GM19193 (cell line): Measurements from ENCODE around the gene CBFA2T3.

Experiments used
- POLR2A ChIP-seq: IDR thresholded peaks from 4 replicates; pipeline ENCODE4 v1.6.1; 2011; ENCODE audit not compliant: insufficient read depth, insufficient read length; ENCODE audit errors: extremely low read depth

CBFA2T3 gene

DNA sequence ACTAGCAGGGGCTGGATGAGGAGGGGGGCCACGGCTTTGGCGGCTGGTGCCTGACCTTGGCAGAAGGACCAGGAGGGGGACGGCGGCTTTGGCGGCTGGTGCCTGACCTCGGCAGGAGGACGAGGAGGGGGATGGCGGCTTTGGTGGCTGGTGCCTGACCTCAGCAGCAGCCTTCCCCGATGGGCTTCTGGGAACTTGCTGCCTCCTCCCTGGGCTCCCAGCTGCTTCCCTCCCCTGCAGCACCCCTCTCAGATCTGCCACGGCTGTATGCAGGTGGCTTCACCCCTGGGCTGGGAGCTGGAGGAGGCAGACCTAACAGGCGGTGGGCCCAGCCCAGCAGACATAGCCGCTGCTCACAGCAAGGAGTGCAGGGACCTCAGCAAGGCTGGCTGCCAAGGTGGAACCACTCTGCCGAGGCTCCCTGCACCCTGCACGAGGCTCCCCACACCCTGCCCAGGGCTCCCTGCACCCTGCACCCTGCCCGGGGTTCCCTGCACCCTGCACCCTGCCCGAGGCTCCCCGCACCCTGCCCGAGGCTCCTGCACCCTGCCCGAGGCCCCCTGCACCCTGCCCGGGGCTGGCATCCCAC is 38.4 kb upstream of the CBFA2T3 start:
- no peak for TF ChIP-seq POLR2A

DNA sequence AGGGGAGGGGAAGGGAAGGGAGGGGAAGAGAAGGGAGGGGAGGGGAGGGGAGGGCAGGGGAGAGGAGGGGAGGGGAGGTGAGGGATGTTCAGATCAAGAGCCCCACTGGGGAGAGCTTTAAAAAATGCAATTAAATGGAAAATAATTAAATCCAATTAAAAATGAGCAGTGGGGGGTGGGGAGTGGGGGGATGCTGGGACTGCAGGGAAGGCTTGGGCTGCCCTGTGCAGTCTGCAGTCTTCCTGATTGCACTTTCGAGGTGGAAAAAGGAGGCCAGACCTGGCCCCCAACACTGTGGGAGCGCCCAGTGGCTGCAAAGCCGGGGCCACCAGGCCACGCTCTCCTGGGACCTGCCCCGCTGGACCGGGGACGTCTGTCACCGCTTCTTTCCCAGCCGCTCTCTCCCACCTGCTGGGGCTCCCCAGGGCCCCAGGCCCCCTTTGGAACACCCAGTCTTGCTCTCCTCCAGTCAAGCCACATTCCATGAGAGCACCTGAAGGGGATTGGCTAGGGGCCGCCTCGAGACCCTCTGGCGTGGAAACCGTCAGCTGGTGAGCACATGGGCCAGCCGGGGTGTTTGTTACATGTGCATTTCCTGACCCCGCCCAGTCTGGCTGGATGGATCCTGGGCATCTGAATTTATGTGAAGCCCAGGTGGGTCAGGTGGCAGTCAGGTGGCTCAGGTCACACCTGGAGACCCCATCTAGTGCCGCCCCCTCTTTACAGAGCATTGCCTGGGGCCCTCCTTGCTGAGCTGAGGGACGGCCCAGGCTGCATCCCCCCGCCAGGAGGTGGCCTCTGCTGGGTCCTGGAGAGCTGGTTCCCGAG is 37.6 kb upstream of the CBFA2T3 start:
- TF ChIP-seq POLR2A, result no peak

DNA sequence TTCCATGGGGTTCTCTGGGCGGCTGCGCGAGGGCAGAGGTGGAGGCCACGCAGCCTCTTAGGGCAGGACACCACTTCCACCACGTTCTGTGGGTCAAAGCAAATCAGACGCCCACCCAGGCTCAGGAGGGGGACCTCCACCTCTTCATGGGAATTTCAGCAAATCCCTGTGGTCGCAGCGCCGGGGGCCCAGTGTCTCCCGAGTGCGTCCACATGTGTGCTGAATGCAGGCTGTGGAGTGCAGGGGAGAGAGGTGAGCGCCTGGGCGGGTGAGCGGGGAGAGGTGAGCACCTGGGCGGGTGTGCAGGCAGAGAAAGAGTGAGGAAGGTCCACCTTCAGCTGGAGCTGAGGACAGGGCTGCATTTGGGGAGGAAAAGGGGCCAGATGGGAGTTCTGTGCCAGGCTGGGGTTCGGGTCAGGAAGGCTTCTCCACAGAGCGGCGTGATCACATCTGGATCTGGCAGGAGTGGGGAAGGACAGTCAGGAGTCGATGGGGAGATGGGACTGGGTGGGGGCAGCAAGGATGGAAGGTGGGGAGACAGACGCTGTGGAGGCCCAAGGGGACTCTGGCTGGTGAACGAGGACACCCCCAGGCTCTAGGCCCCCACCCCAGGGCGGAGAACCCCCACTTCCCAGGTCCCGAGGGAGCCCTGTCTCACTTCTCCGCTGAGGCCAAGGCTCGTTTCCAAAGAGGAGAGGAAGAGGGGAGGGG is 36.8 kb upstream of the CBFA2T3 start:
- TF ChIP-seq POLR2A, result no peak

- no peak for TF ChIP-seq POLR2A
These were observed 36.1 kb upstream of the CBFA2T3 start for GRCh38 chr16:89013111-89013510.

DNA sequence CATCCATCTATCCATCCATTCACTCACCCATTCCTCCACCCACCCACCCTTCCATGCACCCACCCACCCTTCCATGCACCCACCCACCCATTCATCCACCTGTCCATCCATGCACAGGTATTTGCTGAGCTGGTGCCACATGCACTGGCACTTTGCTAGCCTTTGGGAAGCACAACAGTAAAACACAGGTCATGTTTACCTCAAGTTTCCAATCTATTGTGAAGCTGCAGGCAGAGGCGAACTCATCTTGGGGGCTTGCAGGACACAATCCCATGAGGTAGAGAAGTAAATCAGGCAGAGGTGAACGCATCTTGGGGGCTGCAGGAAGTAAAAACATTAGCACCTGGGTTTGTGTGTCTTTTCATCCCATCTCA is 35.6 kb upstream of the CBFA2T3 start:
- no peak for TF ChIP-seq POLR2A

DNA sequence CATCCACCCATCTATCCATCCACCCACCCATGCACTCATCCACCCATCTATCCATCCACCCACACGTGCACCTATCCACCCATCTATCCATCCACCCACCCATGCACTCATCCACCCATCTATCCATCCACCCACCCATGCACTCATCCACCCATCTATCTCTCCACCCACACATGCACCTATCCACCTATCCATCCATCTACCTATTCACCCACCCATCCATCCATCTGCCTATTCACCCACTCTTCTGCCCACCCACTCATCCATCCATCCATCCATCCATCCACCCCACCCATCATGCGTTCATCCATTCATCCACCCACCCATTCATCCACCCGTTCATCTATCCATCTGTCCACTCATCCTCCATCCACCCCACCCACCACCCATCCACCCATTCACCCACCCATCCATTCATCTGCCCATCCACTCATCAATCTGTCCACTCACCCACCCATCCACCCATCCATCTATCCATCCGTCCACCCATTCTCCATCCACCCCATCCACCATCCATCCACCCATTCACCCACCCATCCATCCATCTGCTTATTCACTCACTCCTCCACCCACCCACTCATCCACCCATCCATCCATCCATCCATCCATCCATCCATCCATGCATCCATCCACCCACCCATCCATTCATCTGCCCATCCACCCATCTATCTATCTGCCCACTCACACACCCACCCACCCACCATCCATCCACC is 35.1 kb upstream of the CBFA2T3 start:
- no peak for TF ChIP-seq POLR2A

GRCh38 chr16:89010210-89010925 is 33.4 kb upstream of the CBFA2T3 start:
- TF ChIP-seq POLR2A, result no peak

- no peak for TF ChIP-seq POLR2A
These were observed 32.6 kb upstream of the CBFA2T3 start for GRCh38 chr16:89009343-89010209.

GRCh38 chr16:89007371-89008249 is 30.6 kb upstream of the CBFA2T3 start:
- no peak for TF ChIP-seq POLR2A

GRCh38 chr16:89006036-89006752 is 29.2 kb upstream of the CBFA2T3 start:
- no peak for TF ChIP-seq POLR2A

DNA sequence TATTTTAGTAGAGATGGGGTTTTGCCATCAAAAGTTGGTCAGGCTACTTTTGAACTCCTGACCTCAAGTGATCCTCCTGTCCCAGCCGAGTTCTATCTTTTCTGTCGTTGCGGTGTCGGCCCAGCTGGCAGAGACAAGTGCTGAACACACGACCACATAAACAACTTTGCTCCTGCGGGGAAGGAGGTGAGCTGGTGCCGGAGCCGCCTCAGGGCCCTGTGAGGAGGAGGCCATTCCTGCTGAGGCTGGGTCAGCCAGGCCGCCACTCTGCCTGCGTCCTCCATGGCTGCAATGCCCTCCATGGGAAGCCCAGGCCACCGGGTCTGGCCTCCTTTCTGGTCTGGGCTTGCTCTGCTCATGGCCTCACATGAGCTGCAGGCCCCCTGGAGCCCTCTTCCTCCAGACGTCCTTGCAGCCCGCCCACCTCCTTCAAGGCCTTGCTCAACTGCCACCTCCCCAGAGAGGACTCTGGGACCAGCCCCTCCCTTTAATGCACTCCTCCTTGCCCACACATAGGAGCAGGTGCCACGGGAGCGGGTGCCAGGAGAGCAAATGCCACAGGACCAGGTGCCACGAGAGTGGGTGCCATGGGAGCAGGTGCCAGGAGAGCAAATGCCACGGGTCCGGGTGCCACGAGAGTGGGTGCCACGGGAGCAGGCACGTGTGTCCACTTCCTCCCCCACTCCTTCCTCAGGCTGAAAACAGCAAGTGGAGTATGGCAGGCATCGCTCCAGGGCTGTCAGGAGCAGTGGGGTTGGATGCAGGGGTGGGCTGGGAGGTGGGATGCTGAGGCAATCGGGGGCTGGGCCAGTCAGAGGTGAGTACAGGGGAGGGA is 28.4 kb upstream of the CBFA2T3 start:
- TF ChIP-seq POLR2A, result no peak
